ENCODE results near the gene ROPN1L. TPM values are rescaled to one million over a fixed set of nuclear protein-coding genes. Genes with fewer than 3 reads are reported as not detected.

Gene ROPN1L
- total RNA-seq, 2 donors from 2014 or later = not detected

GRCh38 chr5:10471677-10472076 lies 30.0 kb downstream of the ROPN1L start:
- Histone ChIP-seq H3K4me1 (no peaks in the 10 kb centered on the region), H3K36me3 (no peaks in the 10 kb centered on the region), H3K9ac (ENCODE audit: low read depth in 2 of 2, low read length in 2 of 2) (no peak overlapping the region), H3K9me3 (no peaks in the 10 kb centered on the region), H3K27me3 (no peaks in the 10 kb centered on the region), H3K4me3 (no peak overlapping the region), H3K27ac (no peak overlapping the region)
- intact Hi-C loops (cut with DNase I) = no loop called here
- DNase-seq = no peak
- TF ChIP-seq CTCF (IDR thresholded peaks at IDR 0.05) = no peak

- H3K27ac ChIP-seq = no peak overlapping the region
- no peak for DNase-seq
- H3K4me1 ChIP-seq = no peaks in the 10 kb centered on the region
- no peak overlapping the region for H3K9ac ChIP-seq (ENCODE audit: low read depth in 2 of 2, low read length in 2 of 2)
- H3K27me3 ChIP-seq = no peaks in the 10 kb centered on the region
- no peaks in the 10 kb centered on the region for H3K9me3 ChIP-seq
- H3K4me3 ChIP-seq = no peak overlapping the region
- intact Hi-C loops (cut with DNase I) = no loop called here
- no peaks in the 10 kb centered on the region for H3K36me3 ChIP-seq
- TF ChIP-seq CTCF (IDR thresholded peaks at IDR 0.05) = no peak
These were observed 32.9 kb downstream of the ROPN1L start for GRCh38 chr5:10474521-10475075.

DNA sequence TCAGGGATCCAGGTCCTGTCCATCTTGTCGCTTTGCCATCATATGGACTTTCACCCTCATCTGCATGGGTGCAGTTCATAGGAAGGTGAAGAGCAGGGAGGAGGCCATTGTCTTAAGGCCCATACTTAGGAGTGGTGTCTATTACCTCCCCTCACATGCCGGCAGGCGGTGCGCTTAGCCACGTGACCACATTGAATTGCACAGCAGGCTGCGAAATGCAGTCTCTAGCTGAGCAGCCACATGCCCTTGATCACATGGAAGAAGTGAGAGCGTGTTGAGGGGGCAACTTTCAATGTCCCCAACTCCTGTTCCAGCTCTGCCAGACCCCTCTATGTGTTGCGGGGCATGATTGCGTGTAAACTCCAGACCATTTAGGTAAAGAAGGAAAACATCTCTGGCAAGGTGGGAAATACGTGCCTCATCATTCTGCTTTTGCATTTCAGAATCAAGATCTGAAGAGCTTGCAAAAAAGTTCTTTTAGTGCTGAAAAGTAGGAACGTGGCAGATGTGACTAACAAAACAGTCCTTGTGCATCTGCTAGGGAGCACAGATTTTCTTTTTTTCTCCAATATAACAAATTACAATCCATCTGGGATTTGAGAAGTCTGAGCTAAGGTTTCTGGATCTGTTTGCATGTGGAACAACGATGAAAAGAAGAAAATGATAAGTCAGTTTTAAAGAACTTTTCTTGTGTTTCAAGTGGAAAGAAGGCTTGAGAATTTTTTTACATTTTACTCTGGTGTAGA lies 34.4 kb downstream of the ROPN1L start:
- H3K9me3 ChIP-seq = no peaks in the 10 kb centered on the region
- H3K9ac ChIP-seq (ENCODE audit: low read depth in 2 of 2, low read length in 2 of 2) = no peak overlapping the region
- no peak for DNase-seq
- intact Hi-C loops (cut with DNase I) = no loop called here
- H3K36me3 ChIP-seq = no peaks in the 10 kb centered on the region
- H3K27me3 ChIP-seq = no peaks in the 10 kb centered on the region
- no peak for TF ChIP-seq CTCF (IDR thresholded peaks at IDR 0.05)
- H3K27ac ChIP-seq = no peak overlapping the region
- no peak overlapping the region for H3K4me3 ChIP-seq
- H3K4me1 ChIP-seq = peaks cover 4% of the 10 kb centered on the region

GRCh38 chr5:10476878-10477277 lies 35.2 kb downstream of the ROPN1L start:
- Histone ChIP-seq H3K4me3 (no peak overlapping the region), H3K27me3 (no peaks in the 10 kb centered on the region), H3K9ac (ENCODE audit: low read depth in 2 of 2, low read length in 2 of 2) (no peak overlapping the region), H3K36me3 (no peaks in the 10 kb centered on the region), H3K27ac (no peak overlapping the region), H3K4me1 (peaks cover 4% of the 10 kb centered on the region), H3K9me3 (no peaks in the 10 kb centered on the region)
- intact Hi-C loops (cut with DNase I) = no loop called here
- no peak for TF ChIP-seq CTCF (IDR thresholded peaks at IDR 0.05)
- no peak for DNase-seq

DNA sequence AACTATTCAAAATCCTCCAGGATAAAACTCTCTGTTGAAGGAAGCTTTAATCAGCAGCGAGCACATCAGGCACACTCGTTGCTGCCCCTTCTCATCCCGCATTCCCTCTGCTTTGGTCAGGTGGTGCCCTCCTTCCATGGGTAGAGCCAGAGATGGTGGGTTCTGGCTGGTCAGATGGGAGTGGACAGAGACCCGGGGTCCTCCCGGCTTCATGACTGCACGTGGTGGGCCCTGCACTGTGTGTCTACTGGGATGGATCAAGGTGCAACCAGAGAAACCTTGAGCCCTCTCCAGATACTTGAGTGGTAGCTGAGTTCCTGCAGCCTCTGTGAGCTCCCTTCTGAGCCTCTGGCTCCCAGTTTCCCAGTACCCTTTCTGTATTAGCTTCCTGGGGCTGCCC lies 36.3 kb downstream of the ROPN1L start:
- H3K9ac ChIP-seq (ENCODE audit: low read depth in 2 of 2, low read length in 2 of 2) = no peak overlapping the region
- intact Hi-C loops (cut with DNase I) = no loop called here
- DNase-seq = no peak
- H3K4me1 ChIP-seq = peaks cover 4% of the 10 kb centered on the region
- H3K27me3 ChIP-seq = no peaks in the 10 kb centered on the region
- H3K4me3 ChIP-seq = no peak overlapping the region
- no peaks in the 10 kb centered on the region for H3K9me3 ChIP-seq
- no peaks in the 10 kb centered on the region for H3K36me3 ChIP-seq
- no peak overlapping the region for H3K27ac ChIP-seq
- no peak for TF ChIP-seq CTCF (IDR thresholded peaks at IDR 0.05)

All from colonic mucosa (tissue), 4 donors.